Neural cell (in vitro differentiated cells): Measurements from ENCODE around the gene LDLRAD4.

ENCODE experiments used
- CTCF ChIP-seq: fragments of 450-650 bp; IDR thresholded peaks from 2 replicates; pipeline ENCODE4 v1.5.1; 2014; ENCODE audit warnings: antibody characterized with exemption, mild to moderate bottlenecking, moderate library complexity; ENCODE audit not compliant: poor library complexity, severe bottlenecking
- EP300 ChIP-seq: fragments of 450-650 bp; conservative IDR thresholded peaks from 2 replicates; pipeline ENCODE4 v1.6.1; 2014; ENCODE audit warnings: antibody characterized with exemption, mild to moderate bottlenecking, moderate library complexity; ENCODE audit not compliant: poor library complexity, severe bottlenecking
- EZH2 ChIP-seq: fragments of 200-600, 300-800 bp; shearing (Covaris generic), sonication (generic); IDR thresholded peaks from 2 replicates; pipeline ENCODE4 v1.6.1; 2014; ENCODE audit warnings: antibody characterized with exemption, low read length, borderline replicate concordance, mild to moderate bottlenecking; ENCODE audit not compliant: insufficient read depth, poor library complexity, severe bottlenecking
- POLR2AphosphoS5 ChIP-seq: IDR thresholded peaks from 2 replicates; pipeline ENCODE4 v1.6.1; 2012
- RAD21 ChIP-seq: fragments of 450-650 bp; conservative IDR thresholded peaks from 2 replicates; pipeline ENCODE4 v1.6.1; 2014; ENCODE audit warnings: antibody characterized with exemption, mild to moderate bottlenecking, moderate library complexity
- REST ChIP-seq: IDR thresholded peaks from 2 replicates; pipeline ENCODE4 v1.6.1; 2012; ENCODE audit warnings: borderline replicate concordance
- SMC3 ChIP-seq: fragments of 450-650 bp; conservative IDR thresholded peaks from 2 replicates; pipeline ENCODE4 v1.6.1; 2014; ENCODE audit warnings: antibody characterized with exemption, mild to moderate bottlenecking, moderate library complexity; ENCODE audit not compliant: poor library complexity
- TAF1 ChIP-seq: IDR thresholded peaks from 2 replicates; pipeline ENCODE4 v1.6.1; 2012; ENCODE audit warnings: low read depth

DNA sequence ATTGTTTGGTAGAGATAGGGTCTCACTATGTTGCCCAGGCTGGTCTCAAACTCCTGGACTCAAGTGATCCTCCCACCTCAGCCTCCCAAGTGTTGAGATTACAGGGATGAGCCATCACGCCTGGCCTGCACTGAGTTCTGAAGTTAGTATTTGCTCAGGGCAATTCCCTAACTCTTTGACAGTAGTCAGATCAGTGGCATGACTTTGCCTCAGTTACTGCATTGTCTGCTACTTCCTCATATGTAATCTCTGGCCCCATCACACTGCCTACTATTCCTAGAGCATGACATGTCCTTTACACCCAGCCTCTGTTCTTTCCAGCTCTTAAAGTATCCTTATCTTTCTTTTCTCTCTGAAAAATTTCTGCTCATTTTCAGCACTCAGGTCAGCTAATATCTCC lies 193.5 kb downstream of the LDLRAD4 start:
- no peak for TF ChIP-seq CTCF
- TF ChIP-seq REST, result no peak
- TF ChIP-seq EZH2, result no peak
- TF ChIP-seq TAF1, result no peak
- TF ChIP-seq POLR2AphosphoS5, result no peak
- TF ChIP-seq RAD21, result no peak
- TF ChIP-seq EP300, result no peak
- no peak for TF ChIP-seq SMC3
